ENCODE measurements around the gene SLC35F6.

DNA sequence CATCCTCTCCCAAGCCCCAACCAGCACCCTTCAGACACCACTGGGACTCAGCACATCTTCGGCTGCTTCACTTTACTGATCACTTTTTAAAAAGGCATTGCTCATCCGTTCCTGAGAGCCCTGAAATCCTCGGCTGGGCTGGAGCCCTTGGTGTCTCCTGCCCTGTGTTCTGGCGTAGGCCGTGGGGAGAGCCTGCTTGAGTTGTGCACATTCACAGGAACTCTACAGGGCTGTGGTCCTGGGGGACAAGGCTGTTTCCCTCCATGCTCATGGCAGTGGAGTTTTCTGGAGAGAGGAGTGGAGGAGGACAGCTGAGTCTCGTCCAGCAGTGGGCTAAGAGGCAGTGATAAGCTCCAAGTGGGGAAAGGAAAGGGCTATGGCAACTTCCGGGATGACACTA, 37.7 kb downstream of the SLC35F6 start:
- no peak for TF ChIP-seq YY1 (IDR thresholded peaks at IDR 0.05; ENCODE audit: insufficient read depth, insufficient read length)
- TF ChIP-seq SUZ12 (IDR thresholded peaks at IDR 0.05; ENCODE audit: extremely low read depth, insufficient read depth, insufficient read length), result no peak
- no peak for TF ChIP-seq ZNF274 (IDR thresholded peaks at IDR 0.05; ENCODE audit: low read depth, low read length)
